ENCODE measurements around the gene LRRC75B. TPM values are rescaled to one million over a fixed set of nuclear protein-coding genes. Genes with fewer than 3 reads are reported as not detected.
A peak's percentile ranks its signal among the peaks of the same experiment; 100 is the strongest.
"Not testable (repeated sequence)": the region's sequence is repeated elsewhere in the genome, so short reads cannot be mapped to it uniquely, and the experiment has no call there.

LRRC75B gene
- polyA plus RNA-seq, 1 donor: 36.6 TPM

DNA sequence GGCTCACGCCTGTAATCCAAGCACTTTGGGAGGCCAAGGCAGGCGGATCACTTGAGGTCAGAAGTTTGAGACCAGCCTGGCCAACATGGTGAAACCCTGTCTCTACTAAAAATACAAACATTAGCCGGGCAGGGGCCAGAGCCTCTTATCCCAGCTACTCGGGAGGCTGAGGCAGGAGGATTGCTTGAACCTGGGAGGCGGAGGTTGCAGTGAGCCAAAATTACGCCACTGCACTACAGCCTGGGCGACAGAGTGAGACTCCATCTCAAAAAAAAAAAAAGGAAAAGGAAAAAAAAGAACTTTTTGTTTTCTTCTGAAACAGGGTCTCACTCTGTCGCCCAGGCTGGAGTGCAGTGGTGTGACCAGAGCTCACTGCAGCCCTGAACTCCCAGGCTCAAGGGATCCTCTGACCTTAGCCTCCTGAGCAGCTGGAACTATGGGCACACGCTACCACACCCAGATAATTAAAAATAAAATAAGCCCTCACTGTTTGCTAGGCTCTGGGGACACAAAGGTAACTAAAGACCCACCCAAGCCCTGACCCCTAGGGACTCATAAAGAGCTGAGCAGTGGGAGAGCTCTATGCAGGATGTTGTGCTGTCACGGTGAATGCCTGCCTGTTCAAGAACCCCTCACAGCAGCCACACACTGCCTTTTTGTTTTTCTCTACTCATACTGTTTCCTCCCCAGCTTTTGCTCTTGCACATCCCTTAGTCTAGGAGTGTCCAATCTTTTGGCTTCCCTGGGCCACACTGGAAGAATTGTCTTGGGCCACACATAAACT is 40.2 kb downstream of the LRRC75B start:
- H3K9me3 ChIP-seq (ENCODE audit: control insufficient read depth, low read depth, low read length); H3K27me3 ChIP-seq (ENCODE audit: control insufficient read depth, insufficient read depth, low read length): not testable (repeated sequence)
- Histone ChIP-seq H3K4me1 (ENCODE audit: control insufficient read depth, insufficient read depth, low read length) (peaks cover 56% of the 10 kb centered on the region), H3K27ac (ENCODE audit: low read length) (peak overlapping the region; percentile 95), H3K4me3 (ENCODE audit: low read length) (peak overlapping the region; percentile 93), H3K36me3 (ENCODE audit: control insufficient read depth, insufficient read depth, low read length) (peaks cover 45% of the 10 kb centered on the region)
- peak in 1 of 2 donors; percentile 30 for DNase-seq
- no CpG with 5 or more reads among the region's 10 CpGs for WGBS (ENCODE audit: insufficient coverage, low lambda C conversion rate)

DNA sequence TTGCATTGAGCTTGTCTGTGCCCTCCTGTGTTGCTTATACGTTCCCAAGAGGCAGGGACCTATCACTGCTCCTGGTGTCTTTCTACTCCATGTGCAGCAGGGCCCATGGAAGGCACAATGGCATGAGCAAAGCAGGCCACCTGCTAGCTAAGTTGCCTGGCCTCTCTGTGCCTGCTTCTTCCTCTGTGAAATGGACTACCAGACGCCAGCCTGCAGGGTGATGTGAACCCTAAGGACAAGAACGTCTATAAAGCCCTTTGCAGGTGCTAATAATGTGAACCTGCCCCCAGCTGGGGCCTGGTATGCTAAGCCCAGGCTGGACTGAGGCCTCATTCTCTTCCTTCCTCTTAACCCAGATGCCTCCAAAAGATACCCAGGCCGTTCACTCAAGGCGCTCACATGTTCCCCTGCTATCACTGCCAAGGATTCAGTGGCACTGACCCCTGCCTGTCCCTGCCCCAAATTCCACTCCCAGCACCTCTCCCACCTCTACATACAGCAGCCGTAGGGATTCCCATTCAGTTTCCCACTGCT is 41.9 kb downstream of the LRRC75B start:
- H3K4me1 ChIP-seq (ENCODE audit: control insufficient read depth, insufficient read depth, low read length): peaks cover 52% of the 10 kb centered on the region
- H3K4me3 ChIP-seq (ENCODE audit: low read length): no peak overlapping the region
- no peaks in the 10 kb centered on the region for H3K27me3 ChIP-seq (ENCODE audit: control insufficient read depth, insufficient read depth, low read length)
- H3K36me3 ChIP-seq (ENCODE audit: control insufficient read depth, insufficient read depth, low read length): peaks cover 58% of the 10 kb centered on the region
- WGBS (ENCODE audit: insufficient coverage, low lambda C conversion rate): no CpG with 5 or more reads among the region's 6 CpGs
- H3K9me3 ChIP-seq (ENCODE audit: control insufficient read depth, low read depth, low read length): no peaks in the 10 kb centered on the region
- peak overlapping the region; percentile 87 for H3K27ac ChIP-seq (ENCODE audit: low read length)
- DNase-seq: peak in 1 of 2 donors; percentile 23

DNA sequence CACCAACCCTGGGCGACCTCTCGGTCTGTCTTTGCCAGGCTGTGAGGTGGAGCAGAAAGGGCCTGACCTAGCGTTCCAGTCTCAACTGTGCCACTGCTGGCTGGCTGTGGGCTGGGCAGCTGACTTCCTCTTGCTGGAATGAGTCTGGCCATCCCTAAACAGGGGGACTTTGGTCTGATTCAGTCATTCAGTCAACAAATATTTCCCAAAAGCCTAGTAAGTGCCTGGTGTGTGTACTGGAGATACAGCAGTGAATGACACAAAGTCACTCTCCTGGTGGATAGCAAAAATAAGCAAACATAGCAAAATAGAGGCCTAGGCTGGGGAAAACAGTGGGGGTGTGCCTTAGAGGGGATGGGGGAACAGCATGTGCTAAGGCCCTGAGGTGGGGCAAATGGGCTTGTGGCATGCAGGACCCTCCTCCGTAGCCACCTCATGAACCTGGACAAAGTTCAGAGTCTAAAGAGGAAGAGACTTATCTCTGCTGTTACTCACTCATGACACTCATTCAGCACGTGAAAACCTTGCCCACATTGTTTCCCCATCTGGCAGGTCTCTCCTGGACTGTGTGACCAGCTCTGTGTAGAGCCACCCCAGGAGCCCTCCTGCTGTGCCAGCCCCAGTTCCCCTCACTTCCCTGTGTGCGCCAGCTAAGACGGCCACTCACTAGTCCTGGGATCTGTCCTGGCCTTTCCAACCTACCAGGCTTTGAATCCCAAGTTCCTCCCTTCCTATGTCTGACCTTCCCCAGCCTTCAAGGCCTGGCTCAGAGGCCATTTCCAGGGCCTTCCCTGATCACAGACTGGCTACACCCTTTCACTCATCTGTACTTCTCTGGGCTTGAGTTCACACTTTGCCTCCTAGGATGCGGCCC is 42.6 kb downstream of the LRRC75B start:
- DNase-seq: peak; percentile 86 to 94
- H3K9me3 ChIP-seq (ENCODE audit: control insufficient read depth, low read depth, low read length): no peaks in the 10 kb centered on the region
- no peak overlapping the region for H3K4me3 ChIP-seq (ENCODE audit: low read length)
- peak overlapping the region; percentile 87 for H3K27ac ChIP-seq (ENCODE audit: low read length)
- no peaks in the 10 kb centered on the region for H3K27me3 ChIP-seq (ENCODE audit: control insufficient read depth, insufficient read depth, low read length)
- peaks cover 60% of the 10 kb centered on the region for H3K36me3 ChIP-seq (ENCODE audit: control insufficient read depth, insufficient read depth, low read length)
- WGBS (ENCODE audit: insufficient coverage, low lambda C conversion rate): no CpG with 5 or more reads among the region's 8 CpGs
- peaks cover 52% of the 10 kb centered on the region for H3K4me1 ChIP-seq (ENCODE audit: control insufficient read depth, insufficient read depth, low read length)

DNA sequence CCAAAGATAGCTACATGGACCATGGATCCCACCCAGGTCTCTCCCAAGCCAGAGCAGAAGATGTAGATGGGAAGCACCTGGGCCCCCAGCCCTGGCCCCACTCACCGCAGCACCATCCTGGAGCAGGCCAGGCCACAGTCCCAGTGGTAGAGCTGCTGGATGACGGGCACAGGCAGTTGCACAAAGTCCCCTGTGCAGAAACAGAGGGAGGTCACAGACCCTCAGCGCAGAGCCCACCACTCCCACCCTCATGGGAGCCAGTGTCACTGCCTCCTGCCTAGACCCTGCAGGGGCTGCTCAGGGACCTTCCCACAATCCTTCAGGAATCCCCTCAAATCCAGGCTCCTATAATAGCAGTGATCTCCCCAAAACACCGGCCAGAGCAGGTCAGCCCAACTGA is 44.1 kb downstream of the LRRC75B start:
- Histone ChIP-seq H3K36me3 (ENCODE audit: control insufficient read depth, insufficient read depth, low read length) (peaks cover 74% of the 10 kb centered on the region), H3K4me3 (ENCODE audit: low read length) (no peak overlapping the region), H3K9me3 (ENCODE audit: control insufficient read depth, low read depth, low read length) (no peaks in the 10 kb centered on the region), H3K27me3 (ENCODE audit: control insufficient read depth, insufficient read depth, low read length) (no peaks in the 10 kb centered on the region), H3K4me1 (ENCODE audit: control insufficient read depth, insufficient read depth, low read length) (peaks cover 51% of the 10 kb centered on the region), H3K27ac (ENCODE audit: low read length) (no peak overlapping the region)
- no peak for DNase-seq
- no CpG with 5 or more reads among the region's 4 CpGs for WGBS (ENCODE audit: insufficient coverage, low lambda C conversion rate)

DNA sequence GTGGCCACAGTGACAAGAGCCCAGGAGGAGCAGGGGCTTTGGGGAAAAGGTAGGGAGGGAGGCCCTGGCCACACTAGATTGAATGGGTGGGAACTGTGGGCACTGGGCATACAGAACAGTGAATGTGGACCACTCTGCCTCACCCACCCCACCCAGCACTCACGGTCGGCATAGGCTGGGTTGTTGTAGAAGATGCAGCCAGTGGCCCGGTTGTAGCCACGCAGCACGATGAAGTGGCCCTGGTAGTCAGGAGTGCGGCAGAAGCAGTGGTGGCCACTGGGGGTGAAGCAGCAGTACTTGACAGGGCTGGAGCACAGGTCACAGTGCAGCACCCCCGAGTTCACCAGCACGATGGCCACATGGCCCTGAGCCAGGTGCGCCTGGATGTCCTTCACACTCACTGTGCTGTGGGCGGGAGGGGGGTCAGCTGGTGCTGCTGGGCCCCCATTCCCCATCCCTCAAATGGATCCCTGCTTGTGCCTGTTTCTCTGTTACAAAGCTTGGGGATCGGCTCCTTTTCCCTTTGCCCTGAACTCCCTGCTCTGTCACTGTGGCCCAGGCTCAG is 49.1 kb downstream of the LRRC75B start:
- peaks cover 6% of the 10 kb centered on the region for H3K4me1 ChIP-seq (ENCODE audit: control insufficient read depth, insufficient read depth, low read length)
- peaks cover 90% of the 10 kb centered on the region for H3K36me3 ChIP-seq (ENCODE audit: control insufficient read depth, insufficient read depth, low read length)
- no peaks in the 10 kb centered on the region for H3K9me3 ChIP-seq (ENCODE audit: control insufficient read depth, low read depth, low read length)
- no CpG with 5 or more reads among the region's 11 CpGs for WGBS (ENCODE audit: insufficient coverage, low lambda C conversion rate)
- DNase-seq: no peak
- no peaks in the 10 kb centered on the region for H3K27me3 ChIP-seq (ENCODE audit: control insufficient read depth, insufficient read depth, low read length)
- H3K4me3 ChIP-seq (ENCODE audit: low read length): no peak overlapping the region
- no peak overlapping the region for H3K27ac ChIP-seq (ENCODE audit: low read length)

DNA sequence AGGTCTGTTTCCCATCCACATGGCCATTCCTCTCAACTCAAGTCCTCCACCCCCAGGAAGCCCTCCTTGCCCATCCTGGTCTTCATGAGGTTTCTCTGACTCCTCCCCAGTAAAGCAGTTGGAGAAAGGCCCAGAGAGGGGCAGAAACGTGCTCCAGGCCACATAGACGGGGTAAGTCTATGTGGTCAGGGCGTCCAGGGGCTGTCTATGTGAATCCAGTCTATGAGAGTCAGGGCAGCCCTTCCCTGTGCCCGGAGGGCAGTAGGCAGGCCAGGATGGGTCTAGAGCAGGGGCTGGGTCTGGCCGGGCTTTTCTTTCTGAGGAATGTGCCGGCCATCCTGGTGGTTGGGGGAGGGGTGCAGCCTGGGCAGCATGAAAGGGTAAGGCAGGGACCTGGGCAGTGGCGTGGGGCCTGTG is 49.7 kb downstream of the LRRC75B start:
- H3K4me1 ChIP-seq (ENCODE audit: control insufficient read depth, insufficient read depth, low read length): peaks cover 6% of the 10 kb centered on the region

DNA sequence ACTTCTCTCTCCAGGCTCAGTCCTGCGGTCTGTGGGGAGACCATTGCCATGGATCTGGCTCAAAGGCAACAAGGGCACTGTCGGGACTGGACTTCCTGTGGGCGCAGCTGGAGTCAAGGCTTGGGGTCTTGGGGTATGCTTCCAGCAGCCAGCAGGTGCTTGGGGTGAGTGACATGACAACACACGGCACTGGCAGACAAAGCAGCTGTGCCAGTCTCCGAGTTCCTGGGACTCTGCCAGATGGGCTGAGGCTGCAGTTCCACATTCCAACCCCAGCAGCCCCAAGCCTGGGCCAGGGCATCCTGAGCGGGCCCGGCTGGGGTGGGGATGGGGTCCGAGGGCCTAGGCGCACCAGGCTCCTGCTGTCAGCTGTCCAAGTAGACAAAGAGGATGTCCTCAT is 50.2 kb downstream of the LRRC75B start:
- Histone ChIP-seq H3K4me3 (ENCODE audit: low read length) (no peak overlapping the region), H3K4me1 (ENCODE audit: control insufficient read depth, insufficient read depth, low read length) (peaks cover 6% of the 10 kb centered on the region), H3K9me3 (ENCODE audit: control insufficient read depth, low read depth, low read length) (no peaks in the 10 kb centered on the region), H3K27ac (ENCODE audit: low read length) (no peak overlapping the region), H3K27me3 (ENCODE audit: control insufficient read depth, insufficient read depth, low read length) (no peaks in the 10 kb centered on the region), H3K36me3 (ENCODE audit: control insufficient read depth, insufficient read depth, low read length) (peaks cover 84% of the 10 kb centered on the region)
- WGBS (ENCODE audit: insufficient coverage, low lambda C conversion rate): no CpG with 5 or more reads among the region's 9 CpGs
- DNase-seq: no peak

More for the DNA sequence above, 49.7 kb downstream of the LRRC75B start:
- H3K36me3 ChIP-seq (ENCODE audit: control insufficient read depth, insufficient read depth, low read length): peaks cover 85% of the 10 kb centered on the region
- no CpG with 5 or more reads among the region's 7 CpGs for WGBS (ENCODE audit: insufficient coverage, low lambda C conversion rate)
- H3K9me3 ChIP-seq (ENCODE audit: control insufficient read depth, low read depth, low read length): no peaks in the 10 kb centered on the region
- no peak overlapping the region for H3K4me3 ChIP-seq (ENCODE audit: low read length)
- H3K27me3 ChIP-seq (ENCODE audit: control insufficient read depth, insufficient read depth, low read length): no peaks in the 10 kb centered on the region
- no peak overlapping the region for H3K27ac ChIP-seq (ENCODE audit: low read length)
- no peak for DNase-seq

DNA sequence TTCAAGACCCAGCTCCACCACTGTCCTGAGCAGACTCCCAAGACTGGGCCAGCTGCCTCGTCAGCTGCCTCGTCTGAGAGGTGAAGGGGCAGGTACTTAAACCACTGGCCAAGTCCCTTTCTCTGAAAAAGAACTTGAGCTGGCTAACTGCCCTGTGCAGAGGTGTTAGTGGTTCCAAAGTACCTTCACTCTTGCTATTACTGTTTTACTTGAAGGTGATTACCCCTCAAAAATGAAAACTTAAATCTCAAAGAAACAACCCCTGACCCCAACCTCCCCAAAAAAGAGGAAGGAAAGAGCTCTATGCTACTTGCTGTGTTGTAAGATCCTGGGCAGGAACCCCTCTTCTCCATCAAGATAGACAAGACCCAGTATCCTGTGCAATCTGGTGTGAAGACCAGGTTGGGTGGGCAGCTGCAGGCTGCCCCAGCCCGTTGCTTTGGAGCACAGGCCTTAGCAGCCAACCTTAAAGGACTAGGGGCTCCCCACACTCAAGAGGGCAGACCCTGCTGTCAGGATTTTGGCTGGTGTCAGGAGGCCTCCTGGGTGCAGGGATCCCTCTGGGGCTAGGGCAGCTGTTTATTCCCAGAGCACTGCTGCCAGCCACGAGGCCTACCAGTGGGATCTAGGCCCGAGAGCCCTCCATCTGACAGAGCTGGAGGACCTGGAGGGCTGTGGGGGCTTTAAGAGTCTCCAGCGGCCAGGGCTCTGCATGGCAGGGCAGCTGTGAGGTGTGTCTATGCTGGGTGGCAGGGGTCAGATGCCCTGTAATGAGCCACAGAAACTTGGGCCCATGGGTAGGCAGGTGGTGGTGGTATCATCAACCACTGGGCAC is 51.0 kb downstream of the LRRC75B start:
- Histone ChIP-seq H3K36me3 (ENCODE audit: control insufficient read depth, insufficient read depth, low read length) (peaks cover 77% of the 10 kb centered on the region), H3K27ac (ENCODE audit: low read length) (no peak overlapping the region), H3K4me1 (ENCODE audit: control insufficient read depth, insufficient read depth, low read length) (peaks cover 5% of the 10 kb centered on the region), H3K9me3 (ENCODE audit: control insufficient read depth, low read depth, low read length) (no peaks in the 10 kb centered on the region), H3K4me3 (ENCODE audit: low read length) (no peak overlapping the region), H3K27me3 (ENCODE audit: control insufficient read depth, insufficient read depth, low read length) (no peaks in the 10 kb centered on the region)
- no CpG with 5 or more reads among the region's 6 CpGs for WGBS (ENCODE audit: insufficient coverage, low lambda C conversion rate)
- DNase-seq: no peak

DNA sequence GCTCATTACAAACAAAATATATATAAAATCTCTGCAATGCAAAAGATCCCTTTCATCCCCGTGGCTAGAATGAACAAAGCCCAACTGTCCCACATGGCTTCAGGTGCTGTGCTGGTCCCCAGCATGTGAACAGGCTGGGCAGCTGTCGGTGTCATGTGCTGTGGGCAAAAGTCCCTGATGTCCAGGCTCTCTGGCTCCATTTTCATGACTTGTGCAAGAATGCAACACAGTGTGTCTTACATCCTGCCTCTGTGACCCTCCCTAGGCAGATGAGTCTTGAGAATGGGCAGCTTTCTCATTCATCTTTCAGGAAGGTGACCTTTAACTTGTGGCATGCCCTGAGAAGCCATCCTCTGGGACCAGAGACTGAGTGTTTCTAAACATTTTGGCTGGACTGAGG is 52.4 kb downstream of the LRRC75B start:
- Histone ChIP-seq H3K9me3 (ENCODE audit: control insufficient read depth, low read depth, low read length) (no peaks in the 10 kb centered on the region), H3K4me3 (ENCODE audit: low read length) (no peak overlapping the region), H3K27me3 (ENCODE audit: control insufficient read depth, insufficient read depth, low read length) (no peaks in the 10 kb centered on the region), H3K27ac (ENCODE audit: low read length) (no peak overlapping the region), H3K4me1 (ENCODE audit: control insufficient read depth, insufficient read depth, low read length) (no peaks in the 10 kb centered on the region), H3K36me3 (ENCODE audit: control insufficient read depth, insufficient read depth, low read length) (peaks cover 73% of the 10 kb centered on the region)
- no peak for DNase-seq
- WGBS (ENCODE audit: insufficient coverage, low lambda C conversion rate): no CpG with 5 or more reads among the region's 2 CpGs

All from large intestine (tissue), 3 donors.